Lower lobe of right lung (tissue), 2 donors: ENCODE results near the gene ATL2. TPM values are rescaled to one million over a fixed set of nuclear protein-coding genes. Genes with fewer than 3 reads are reported as not detected.
"Not testable (repeated sequence)": the region's sequence is repeated elsewhere in the genome, so short reads cannot be mapped to it uniquely, and the experiment has no call there.

Experiments
- ATAC-seq, 2 donors: fragments of 200-7000 bp; cut with Tn5 transposase; one replicate each; pipeline ENCODE4 v1.9.1; 2020 to 2022; ENCODE audit warnings: mild to moderate bottlenecking in 2 of 2, moderate library complexity in 2 of 2
- DNase-seq: peaks from one replicate; pipeline ENCODE4 v3.0.0-alpha.2; 2020
- H3K27ac ChIP-seq: fragments of 200-600 bp; one replicate; pipeline ENCODE4 v1.8.0; 2022
- H3K27me3 ChIP-seq: fragments of 200-600 bp; one replicate; pipeline ENCODE4 v1.8.0; 2022; ENCODE audit warnings: low read depth
- H3K36me3 ChIP-seq: fragments of 200-600 bp; one replicate; pipeline ENCODE4 v1.8.0; 2022; ENCODE audit warnings: mild to moderate bottlenecking
- H3K4me1 ChIP-seq: fragments of 200-600 bp; one replicate; pipeline ENCODE4 v1.8.0; 2022
- H3K4me3 ChIP-seq: fragments of 200-600 bp; one replicate; pipeline ENCODE4 v1.8.0; 2022; ENCODE audit warnings: mild to moderate bottlenecking
- H3K9me3 ChIP-seq: fragments of 200-600 bp; one replicate; pipeline ENCODE4 v1.8.0; 2022
- intact Hi-C: fragments of 100-400 bp; cut with DNase I; formaldehyde crosslinking; loops from one replicate; pipeline ENCODE4 v1.11.0; 2022
- total RNA-seq: library from RNA; stranded (reverse); fragmentation: NEBNext Ultra II Directional; extraction: Animal tissue kit (Norgen Biotek cat#: 25700); gene quantifications from one replicate; pipeline ENCODE4 v1.2.1, GENCODE V29; 2021
- TF ChIP-seq, protein P1 (sequence below): fragments of 200-600 bp; IDR thresholded peaks from one replicate; pipeline ENCODE4 v1.8.0; 2022; ENCODE audit warnings: antibody characterized with exemption, mild to moderate bottlenecking
- donor health status: DM: no; HTN: yes; CAD: no; lungs with severe emphysema.

Gene ATL2
- total RNA-seq, 1 donor from 2014 or later, result 62.6 TPM

GRCh38 chr2:38293152-38293865 lies 83.8 kb downstream of the ATL2 start:
- DNase-seq, result no peak
- TF ChIP-seq, protein P1, sequence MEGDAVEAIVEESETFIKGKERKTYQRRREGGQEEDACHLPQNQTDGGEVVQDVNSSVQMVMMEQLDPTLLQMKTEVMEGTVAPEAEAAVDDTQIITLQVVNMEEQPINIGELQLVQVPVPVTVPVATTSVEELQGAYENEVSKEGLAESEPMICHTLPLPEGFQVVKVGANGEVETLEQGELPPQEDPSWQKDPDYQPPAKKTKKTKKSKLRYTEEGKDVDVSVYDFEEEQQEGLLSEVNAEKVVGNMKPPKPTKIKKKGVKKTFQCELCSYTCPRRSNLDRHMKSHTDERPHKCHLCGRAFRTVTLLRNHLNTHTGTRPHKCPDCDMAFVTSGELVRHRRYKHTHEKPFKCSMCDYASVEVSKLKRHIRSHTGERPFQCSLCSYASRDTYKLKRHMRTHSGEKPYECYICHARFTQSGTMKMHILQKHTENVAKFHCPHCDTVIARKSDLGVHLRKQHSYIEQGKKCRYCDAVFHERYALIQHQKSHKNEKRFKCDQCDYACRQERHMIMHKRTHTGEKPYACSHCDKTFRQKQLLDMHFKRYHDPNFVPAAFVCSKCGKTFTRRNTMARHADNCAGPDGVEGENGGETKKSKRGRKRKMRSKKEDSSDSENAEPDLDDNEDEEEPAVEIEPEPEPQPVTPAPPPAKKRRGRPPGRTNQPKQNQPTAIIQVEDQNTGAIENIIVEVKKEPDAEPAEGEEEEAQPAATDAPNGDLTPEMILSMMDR, result no peak
- intact Hi-C loops, result no loop called here
- H3K36me3 ChIP-seq, result peaks cover 34% of the 10 kb centered on the region
- no peak overlapping the region for H3K4me3 ChIP-seq
- H3K9me3 ChIP-seq, result no peaks in the 10 kb centered on the region
- no peaks in the 10 kb centered on the region for H3K4me1 ChIP-seq
- H3K27ac ChIP-seq, result no peak overlapping the region
- no peaks in the 10 kb centered on the region for H3K27me3 ChIP-seq
- no peak for ATAC-seq

- H3K4me1 ChIP-seq, result no peaks in the 10 kb centered on the region
- H3K4me3 ChIP-seq, result no peak overlapping the region
- no peaks in the 10 kb centered on the region for H3K9me3 ChIP-seq
- peaks cover 4% of the 10 kb centered on the region for H3K36me3 ChIP-seq
- no peak for ATAC-seq
- TF ChIP-seq, protein P1, result no peak
- intact Hi-C loops, result no loop called here
- H3K27me3 ChIP-seq, result no peaks in the 10 kb centered on the region
- H3K27ac ChIP-seq, result no peak overlapping the region
- no peak for DNase-seq
These were observed 86.7 kb downstream of the ATL2 start for GRCh38 chr2:38290332-38290731.

DNA sequence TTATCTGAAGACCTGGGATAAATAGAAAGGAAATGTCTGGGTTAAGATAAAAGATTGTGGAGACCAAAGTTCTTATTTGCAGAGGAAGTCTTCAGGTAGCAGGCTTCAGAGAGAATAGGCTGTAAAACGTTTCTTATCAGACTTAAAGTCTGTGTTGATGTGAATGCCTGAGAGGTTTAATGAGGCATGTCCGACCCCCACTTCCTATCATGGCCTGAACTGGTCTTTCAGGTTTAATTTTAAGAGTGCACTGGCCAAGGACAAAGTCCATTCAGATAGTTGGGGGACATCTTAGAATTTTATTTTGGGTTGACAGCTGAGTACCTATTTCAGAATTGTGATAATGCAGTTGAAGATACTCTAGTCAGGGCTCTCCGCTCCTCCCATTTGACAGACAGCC lies 92.1 kb downstream of the ATL2 start:
- Histone ChIP-seq H3K27ac (no peak overlapping the region), H3K27me3 (no peaks in the 10 kb centered on the region), H3K4me3 (no peak overlapping the region), H3K4me1 (no peaks in the 10 kb centered on the region), H3K9me3 (no peaks in the 10 kb centered on the region), H3K36me3 (no peaks in the 10 kb centered on the region)
- intact Hi-C loops, result no loop called here
- ATAC-seq, result no peak
- no peak for DNase-seq
- TF ChIP-seq, protein P1, result no peak

DNA sequence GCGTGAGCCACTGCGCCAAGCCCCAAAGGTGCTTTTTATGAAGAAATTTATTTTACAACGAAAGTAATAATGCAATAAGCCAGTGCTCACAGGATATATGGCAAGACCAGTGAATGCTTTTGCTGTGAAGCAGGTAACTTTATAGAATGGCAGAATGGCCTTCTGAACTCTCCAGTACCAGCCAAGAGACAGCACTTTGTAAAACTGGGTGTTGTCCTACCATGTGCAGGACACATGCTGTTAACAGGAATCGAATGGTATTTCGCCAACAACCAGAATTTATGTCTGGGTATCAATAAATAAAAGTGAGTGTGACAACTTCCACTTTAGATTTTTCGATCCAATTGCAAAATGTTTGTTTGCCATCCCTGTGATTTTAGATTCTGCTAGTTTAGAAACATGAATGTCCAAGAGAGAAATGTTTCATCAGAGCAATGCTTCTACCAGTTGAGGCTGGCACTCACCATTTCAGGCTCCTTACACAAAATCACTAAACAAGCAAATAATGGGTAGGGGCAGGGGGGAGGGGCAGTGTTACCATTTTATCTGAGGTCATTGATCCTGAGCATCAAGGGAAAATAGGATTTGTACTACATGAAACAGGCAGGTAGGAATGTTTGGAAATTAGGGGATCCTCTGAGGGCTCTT lies 95.9 kb downstream of the ATL2 start:
- no peak for ATAC-seq
- Histone ChIP-seq H3K36me3 (no peaks in the 10 kb centered on the region), H3K9me3 (no peaks in the 10 kb centered on the region), H3K4me3 (no peak overlapping the region), H3K27me3 (no peaks in the 10 kb centered on the region), H3K27ac (no peak overlapping the region), H3K4me1 (no peaks in the 10 kb centered on the region)
- TF ChIP-seq, protein P1, result no peak
- intact Hi-C loops, result no loop called here
- DNase-seq, result no peak

DNA sequence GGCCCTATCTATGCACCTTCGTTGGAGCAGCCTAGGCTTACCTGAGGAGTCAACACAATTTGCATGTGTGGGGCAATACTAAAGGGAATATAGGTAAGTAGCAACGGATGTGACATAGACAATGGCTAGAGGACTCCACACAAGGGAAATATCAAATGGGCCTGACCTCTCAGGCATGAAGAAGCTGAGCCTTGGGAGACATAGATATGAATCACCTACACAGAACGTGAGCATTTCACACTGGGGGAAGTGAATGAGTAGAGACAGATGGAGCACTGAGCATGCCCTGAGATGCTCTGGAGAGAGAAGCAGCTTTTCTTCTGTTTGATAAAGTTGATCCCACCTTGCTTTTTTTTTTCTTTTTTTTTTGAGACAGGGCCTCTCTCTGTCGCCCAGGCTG lies 97.9 kb downstream of the ATL2 start:
- H3K36me3 ChIP-seq, result no peaks in the 10 kb centered on the region
- no peak for DNase-seq
- ATAC-seq, result no peak
- intact Hi-C loops, result loop anchor here (10.0 kb wide), 1 partner anchor 294 kb away; no protein-coding TSS in a partner anchor
- H3K9me3 ChIP-seq, result no peaks in the 10 kb centered on the region
- H3K4me3 ChIP-seq, result no peak overlapping the region
- no peaks in the 10 kb centered on the region for H3K4me1 ChIP-seq
- no peak overlapping the region for H3K27ac ChIP-seq
- no peaks in the 10 kb centered on the region for H3K27me3 ChIP-seq
- TF ChIP-seq, protein P1, result no peak

- not testable (repeated sequence) for DNase-seq, H3K4me3 ChIP-seq, H3K4me1 ChIP-seq, H3K27me3 ChIP-seq, ATAC-seq, H3K36me3 ChIP-seq, H3K9me3 ChIP-seq
- intact Hi-C loops, result loop anchor here (10.0 kb wide), 1 partner anchor 293 kb away; no protein-coding TSS in a partner anchor
- H3K27ac ChIP-seq, result peak overlapping the region; percentile 50
These were observed 99.0 kb downstream of the ATL2 start for GRCh38 chr2:38278117-38278438.
